ENCODE results near the gene ZBTB24. TPM values are rescaled to one million over a fixed set of nuclear protein-coding genes. Genes with fewer than 3 reads are reported as not detected.

The ZBTB24 gene
- total and polyA plus RNA-seq, 2 experiments from 2014 or later: 3.8 to 6.9 TPM

DNA sequence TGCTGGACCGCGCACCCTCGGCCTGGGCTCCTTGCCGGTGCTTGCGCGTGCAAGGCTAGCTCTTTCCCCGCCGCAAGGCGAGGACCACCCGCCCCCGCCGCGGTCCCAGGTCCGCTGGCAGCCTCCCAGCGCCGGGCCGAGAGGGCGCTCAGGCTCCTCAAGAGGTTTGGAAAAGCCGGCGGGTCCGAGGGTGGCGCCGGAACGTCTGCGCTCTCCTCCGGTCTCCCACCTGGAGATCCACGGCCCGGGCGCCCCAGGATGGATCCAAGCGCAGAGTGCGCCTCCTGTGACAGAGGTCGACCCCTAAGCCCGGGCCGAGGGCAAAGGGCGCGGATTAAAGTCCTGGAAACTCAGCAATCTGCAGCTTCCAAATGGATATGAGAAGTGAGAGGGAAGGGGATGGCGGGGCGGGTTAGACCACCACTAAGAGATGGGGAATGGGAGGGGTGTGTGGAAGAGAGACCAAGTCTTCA, 26.9 kb downstream of the ZBTB24 start:
- no peaks in the 10 kb centered on the region for H3K9me3 ChIP-seq (ENCODE audit: low read depth)
- WGBS (ENCODE audit: low lambda C conversion rate, missing lambda C conversion rate): 5% methylated on average over 25 of the region's 38 CpGs
- H3K4me1 ChIP-seq (ENCODE audit: insufficient read depth): peaks cover 10% of the 10 kb centered on the region
- peak overlapping the region; percentile 87 for H3K27ac ChIP-seq
- H3K9me2 ChIP-seq (replicated peaks; ENCODE audit: insufficient read depth): no peaks in the 10 kb centered on the region
- H3K27me3 ChIP-seq: no peaks in the 10 kb centered on the region
- no peaks in the 10 kb centered on the region for H3K36me3 ChIP-seq (replicated peaks; ENCODE audit: insufficient read depth, low read depth)
- H3K4me3 ChIP-seq: peak overlapping the region; percentile 95
- DNase-seq (ENCODE audit: low spot score): no peak
- no peaks in the 10 kb centered on the region for H4K20me1 ChIP-seq (ENCODE audit: insufficient read depth, poor library complexity, severe bottlenecking)
- H3K4me2 ChIP-seq: peak overlapping the region; percentile 93
- H3K79me2 ChIP-seq: peaks cover 6% of the 10 kb centered on the region
- TF ChIP-seq, protein P1, sequence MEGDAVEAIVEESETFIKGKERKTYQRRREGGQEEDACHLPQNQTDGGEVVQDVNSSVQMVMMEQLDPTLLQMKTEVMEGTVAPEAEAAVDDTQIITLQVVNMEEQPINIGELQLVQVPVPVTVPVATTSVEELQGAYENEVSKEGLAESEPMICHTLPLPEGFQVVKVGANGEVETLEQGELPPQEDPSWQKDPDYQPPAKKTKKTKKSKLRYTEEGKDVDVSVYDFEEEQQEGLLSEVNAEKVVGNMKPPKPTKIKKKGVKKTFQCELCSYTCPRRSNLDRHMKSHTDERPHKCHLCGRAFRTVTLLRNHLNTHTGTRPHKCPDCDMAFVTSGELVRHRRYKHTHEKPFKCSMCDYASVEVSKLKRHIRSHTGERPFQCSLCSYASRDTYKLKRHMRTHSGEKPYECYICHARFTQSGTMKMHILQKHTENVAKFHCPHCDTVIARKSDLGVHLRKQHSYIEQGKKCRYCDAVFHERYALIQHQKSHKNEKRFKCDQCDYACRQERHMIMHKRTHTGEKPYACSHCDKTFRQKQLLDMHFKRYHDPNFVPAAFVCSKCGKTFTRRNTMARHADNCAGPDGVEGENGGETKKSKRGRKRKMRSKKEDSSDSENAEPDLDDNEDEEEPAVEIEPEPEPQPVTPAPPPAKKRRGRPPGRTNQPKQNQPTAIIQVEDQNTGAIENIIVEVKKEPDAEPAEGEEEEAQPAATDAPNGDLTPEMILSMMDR (IDR thresholded peaks at IDR 0.05; ENCODE audit: poor library complexity): peak; percentile 2
- TF ChIP-seq EZH2 (IDR thresholded peaks at IDR 0.05; ENCODE audit: borderline replicate concordance): no peak
- TF ChIP-seq EZH2phosphoT487 (IDR thresholded peaks at IDR 0.05; ENCODE audit: low read depth, severe bottlenecking, unreplicated experiment): no peak
- peak overlapping the region; percentile 98 for H2AFZ ChIP-seq

DNA sequence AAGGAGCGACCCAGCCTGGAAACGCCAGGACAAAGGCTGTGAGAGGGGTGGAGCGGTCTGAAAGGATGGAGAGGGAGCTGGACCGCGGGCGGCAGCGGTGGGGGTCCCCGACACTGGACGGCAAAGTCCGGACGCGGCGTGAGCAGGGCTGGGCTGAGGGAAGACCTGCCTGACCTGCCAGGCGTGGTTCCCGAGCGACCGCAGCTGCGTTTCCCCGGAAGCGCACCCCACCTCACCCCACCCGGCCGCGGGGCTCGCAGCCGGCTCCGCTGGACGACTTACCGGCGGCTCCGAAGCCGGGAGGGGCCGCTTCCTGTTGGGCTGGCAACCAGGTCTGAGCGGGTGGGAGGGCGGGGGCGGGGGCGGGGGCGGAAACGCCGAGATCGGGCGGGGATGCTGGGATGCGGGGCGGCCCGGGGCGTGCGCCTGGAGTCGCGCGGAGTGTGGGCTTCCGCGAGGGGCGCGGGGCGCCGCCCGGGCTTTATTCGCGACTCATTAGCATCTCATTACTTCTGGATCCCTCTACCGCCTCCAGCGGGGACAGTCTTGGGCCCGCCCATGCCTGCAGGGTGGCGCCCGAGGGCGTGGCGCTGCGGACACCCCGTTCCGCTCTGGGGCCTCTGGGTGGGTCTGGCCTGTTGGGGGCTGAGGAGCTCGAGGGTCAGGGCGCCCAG, 27.4 kb downstream of the ZBTB24 start, which contains the start of gene MICAL1:
Gene MICAL1, minus strand, starts transcription at position 336 of the 674 bp plus-strand sequence. CDS start 1,576 bp downstream, outside the sequence.
- peak; percentile 84 for DNase-seq (ENCODE audit: low spot score)
- Histone ChIP-seq H3K79me2 (peaks cover 6% of the 10 kb centered on the region), H3K36me3 (replicated peaks; ENCODE audit: insufficient read depth, low read depth) (no peaks in the 10 kb centered on the region), H3K9me2 (replicated peaks; ENCODE audit: insufficient read depth) (no peaks in the 10 kb centered on the region), H3K4me1 (ENCODE audit: insufficient read depth) (peaks cover 10% of the 10 kb centered on the region), H3K27ac (peak within 1 kb of the TSS; percentile 87), H4K20me1 (ENCODE audit: insufficient read depth, poor library complexity, severe bottlenecking) (no peaks in the 10 kb centered on the region), H2AFZ (peak within 1 kb of the TSS; percentile 98), H3K4me3 (peak within 1 kb of the TSS; percentile 95), H3K4me2 (peak within 1 kb of the TSS; percentile 93), H3K27me3 (no peaks in the 10 kb centered on the region), H3K9me3 (ENCODE audit: low read depth) (no peaks in the 10 kb centered on the region)
- WGBS (ENCODE audit: low lambda C conversion rate, missing lambda C conversion rate): under 1% methylated on average over 39 of the region's 70 CpGs
- TF ChIP-seq EZH2phosphoT487 (IDR thresholded peaks at IDR 0.05; ENCODE audit: low read depth, severe bottlenecking, unreplicated experiment): no peak
- TF ChIP-seq, protein P1 (IDR thresholded peaks at IDR 0.05; ENCODE audit: poor library complexity): peak; percentile 26

DNA sequence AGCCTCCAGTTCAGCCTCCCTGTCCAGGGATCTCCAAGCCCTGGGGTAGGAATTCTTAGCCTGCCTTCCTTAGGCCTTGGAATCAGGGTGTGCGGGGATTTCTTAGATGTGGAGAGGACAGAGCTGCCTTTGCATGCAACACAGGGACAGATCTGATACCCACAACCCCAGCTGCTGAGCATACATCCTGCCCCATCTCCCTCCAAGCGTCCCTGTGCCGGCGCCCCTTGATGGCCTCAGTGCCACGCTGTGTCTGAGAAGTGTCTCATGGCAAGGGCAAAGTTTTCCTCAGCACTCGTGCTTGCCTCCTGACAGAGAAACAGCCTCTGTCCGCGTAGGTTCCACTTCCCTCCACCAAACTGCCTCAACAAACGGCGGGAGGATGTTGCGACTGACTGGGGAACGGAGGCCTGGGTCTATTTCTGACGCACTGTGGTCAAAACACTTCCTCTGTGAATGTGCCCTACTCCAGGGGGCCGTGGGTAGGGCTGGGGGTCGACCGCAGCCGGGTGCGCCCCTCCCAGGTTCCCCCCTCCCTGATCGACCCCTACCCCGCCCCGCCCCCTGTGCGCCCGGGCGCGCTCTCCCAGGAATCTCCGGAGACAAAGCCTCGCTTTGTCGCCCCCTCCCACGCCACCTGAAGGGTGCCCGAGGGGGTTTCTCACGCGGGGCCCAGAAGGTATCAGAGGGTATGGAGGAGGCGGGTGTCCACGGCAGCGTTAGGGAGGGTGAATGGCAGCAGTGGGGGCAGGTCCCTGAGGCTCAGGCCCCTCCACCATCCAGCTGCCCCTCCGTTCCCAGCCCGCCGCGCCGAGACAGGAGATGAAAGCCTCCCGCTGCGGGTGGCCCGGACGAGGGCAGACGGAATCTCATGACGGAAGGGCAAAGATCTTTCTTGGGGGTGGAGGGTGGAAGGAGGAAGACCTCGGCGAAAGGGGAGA, 28.3 kb downstream of the ZBTB24 start:
- Histone ChIP-seq H3K4me3 (peak overlapping the region; percentile 95), H3K36me3 (replicated peaks; ENCODE audit: insufficient read depth, low read depth) (no peaks in the 10 kb centered on the region), H3K9me2 (replicated peaks; ENCODE audit: insufficient read depth) (no peaks in the 10 kb centered on the region), H4K20me1 (ENCODE audit: insufficient read depth, poor library complexity, severe bottlenecking) (no peaks in the 10 kb centered on the region), H3K79me2 (peaks cover 6% of the 10 kb centered on the region), H3K4me1 (ENCODE audit: insufficient read depth) (peaks cover 7% of the 10 kb centered on the region), H3K9me3 (ENCODE audit: low read depth) (no peaks in the 10 kb centered on the region), H3K27me3 (no peaks in the 10 kb centered on the region), H3K27ac (peak overlapping the region; percentile 87), H2AFZ (peak overlapping the region; percentile 98), H3K4me2 (peak overlapping the region; percentile 93)
- TF ChIP-seq EZH2 (IDR thresholded peaks at IDR 0.05; ENCODE audit: borderline replicate concordance) (no peak), EZH2phosphoT487 (IDR thresholded peaks at IDR 0.05; ENCODE audit: low read depth, severe bottlenecking, unreplicated experiment) (no peak)
- TF ChIP-seq, protein P1 (IDR thresholded peaks at IDR 0.05; ENCODE audit: poor library complexity): no peak
- peak; percentile 45 for DNase-seq (ENCODE audit: low spot score)
- 9% methylated on average over 36 of the region's 48 CpGs for WGBS (ENCODE audit: low lambda C conversion rate, missing lambda C conversion rate)

Data from hepatocyte (in vitro differentiated cells).